HG03045 (cell line): Measurements from ENCODE around the gene DNAJC30.

Source experiments
- ATAC-seq: cut with Tn5 transposase; IDR thresholded peaks from one replicate; pipeline ENCODE4 v1.9.1; 2021; ENCODE audit warnings: mild to moderate bottlenecking, moderate library complexity; ENCODE audit not compliant: unreplicated experiment

The DNAJC30 gene

DNA sequence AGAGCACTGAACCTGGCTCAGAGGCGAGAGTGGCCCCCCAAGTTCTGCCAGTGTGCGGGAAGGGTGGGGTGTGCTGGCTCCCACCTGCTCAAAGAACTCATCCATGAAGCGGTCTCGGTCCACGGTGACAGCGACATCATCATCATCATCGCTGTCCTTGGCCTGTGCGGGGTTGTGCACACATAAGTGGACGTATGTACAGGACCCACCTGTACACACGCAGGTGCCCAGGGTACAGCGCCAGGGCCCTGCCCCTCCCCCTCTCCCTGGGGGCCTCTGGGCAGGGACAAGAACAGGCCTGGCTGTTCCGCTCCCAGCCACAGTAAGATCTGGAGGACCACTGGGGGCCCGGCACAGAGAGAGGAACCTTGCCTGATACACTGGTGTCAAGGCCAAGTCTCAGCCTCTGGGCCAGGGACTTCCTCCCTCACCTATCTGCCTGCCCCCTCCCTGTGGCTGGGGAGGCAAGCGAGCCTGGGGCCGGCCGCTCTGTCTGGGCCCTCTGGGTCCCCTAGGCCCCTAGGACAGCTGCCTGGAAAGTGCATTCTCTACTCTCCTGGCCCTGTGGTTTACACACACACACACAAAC lies 25.8 kb upstream of the DNAJC30 start:
- ATAC-seq, result no peak

DNA sequence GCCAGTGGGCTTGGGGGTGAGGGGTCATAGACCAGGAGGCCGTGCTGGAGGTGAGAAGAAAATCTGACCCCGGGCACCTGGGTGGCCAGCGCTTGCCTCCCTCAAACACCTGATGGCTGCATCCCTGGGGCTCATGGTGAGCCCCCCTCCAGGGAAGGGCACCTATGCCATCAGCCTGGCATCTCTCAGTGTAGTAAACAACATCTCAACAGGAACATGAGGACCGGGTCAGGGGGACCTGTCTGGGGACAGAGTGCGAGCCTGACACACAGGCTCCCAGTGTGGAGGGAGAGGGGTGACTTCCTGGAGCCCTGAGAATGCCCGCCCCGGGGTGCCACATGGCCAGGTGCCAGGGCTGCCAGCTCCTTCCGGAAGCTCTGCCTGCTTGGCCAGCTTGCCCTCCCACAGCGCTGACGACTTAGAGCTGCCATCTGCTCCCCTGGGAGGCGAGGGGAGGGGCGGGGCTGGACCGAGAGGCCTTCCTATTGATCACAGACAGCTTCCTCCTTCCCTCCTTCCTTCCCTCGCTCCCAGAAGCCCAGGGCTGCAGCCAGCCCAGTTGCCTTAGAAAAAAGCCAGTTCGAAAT lies 23.9 kb upstream of the DNAJC30 start:
- no peak for ATAC-seq

DNA sequence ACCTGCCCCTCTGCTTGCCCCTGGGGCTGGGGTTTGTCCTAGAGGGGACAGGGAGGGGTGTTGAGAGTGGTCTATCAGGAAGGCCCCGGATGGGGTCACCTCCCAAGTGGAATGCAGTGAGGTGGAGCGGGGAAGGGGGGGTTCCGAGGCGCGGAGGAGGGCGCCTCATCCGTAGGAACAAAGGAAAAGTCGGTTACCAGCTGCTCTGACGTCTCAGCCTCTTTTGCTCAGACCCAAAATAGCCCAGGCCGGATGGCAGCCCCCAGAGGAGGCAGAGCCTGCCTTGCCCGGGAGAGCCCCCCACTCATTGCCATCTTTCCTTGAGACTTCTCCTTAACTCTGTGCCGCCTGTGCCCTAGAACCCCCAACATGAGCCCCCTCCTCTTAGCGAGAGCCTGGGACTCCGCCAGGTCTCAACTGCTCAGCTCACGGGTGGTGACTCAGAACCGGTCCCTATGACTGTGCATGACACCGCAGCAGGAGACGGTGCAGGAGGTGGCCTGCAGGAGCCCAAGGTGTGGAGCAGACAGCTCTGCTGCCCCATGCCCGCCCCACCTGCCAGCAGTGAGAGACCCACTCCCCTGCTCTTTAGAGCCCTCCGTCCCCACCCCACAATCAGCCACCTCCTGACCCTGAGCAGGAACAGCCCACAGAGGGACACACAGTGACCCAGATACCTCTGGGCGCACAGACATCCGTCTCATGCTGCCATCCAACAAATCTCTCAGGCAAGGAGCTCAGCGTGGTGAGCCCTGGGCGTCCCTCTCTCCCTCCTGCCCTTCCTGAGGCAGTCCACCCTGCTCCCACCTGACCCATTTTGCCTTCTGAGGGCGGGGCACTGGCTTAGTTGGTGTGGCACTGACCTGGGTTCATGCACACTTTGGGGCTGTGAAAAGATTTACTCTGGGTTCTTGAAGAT lies 23.1 kb upstream of the DNAJC30 start:
- no peak for ATAC-seq

DNA sequence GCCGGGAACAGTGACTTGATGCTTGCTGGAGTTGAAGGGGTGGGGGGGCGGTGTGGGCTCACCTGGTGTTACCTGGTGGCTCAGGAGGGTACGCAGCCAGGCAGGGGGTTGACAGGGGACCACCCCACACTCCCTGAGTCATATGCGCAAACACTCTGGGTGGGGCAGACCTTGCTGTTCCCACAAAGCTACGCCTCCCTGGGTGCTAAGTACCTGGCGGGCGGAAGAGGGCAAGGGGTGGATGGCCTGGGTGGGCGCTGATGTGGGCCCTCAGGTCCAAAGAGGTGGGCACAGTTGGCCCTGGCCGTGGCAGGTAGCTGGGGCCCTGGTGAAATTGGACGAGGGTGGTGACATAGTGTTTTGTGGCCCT lies 22.3 kb upstream of the DNAJC30 start:
- no peak for ATAC-seq

DNA sequence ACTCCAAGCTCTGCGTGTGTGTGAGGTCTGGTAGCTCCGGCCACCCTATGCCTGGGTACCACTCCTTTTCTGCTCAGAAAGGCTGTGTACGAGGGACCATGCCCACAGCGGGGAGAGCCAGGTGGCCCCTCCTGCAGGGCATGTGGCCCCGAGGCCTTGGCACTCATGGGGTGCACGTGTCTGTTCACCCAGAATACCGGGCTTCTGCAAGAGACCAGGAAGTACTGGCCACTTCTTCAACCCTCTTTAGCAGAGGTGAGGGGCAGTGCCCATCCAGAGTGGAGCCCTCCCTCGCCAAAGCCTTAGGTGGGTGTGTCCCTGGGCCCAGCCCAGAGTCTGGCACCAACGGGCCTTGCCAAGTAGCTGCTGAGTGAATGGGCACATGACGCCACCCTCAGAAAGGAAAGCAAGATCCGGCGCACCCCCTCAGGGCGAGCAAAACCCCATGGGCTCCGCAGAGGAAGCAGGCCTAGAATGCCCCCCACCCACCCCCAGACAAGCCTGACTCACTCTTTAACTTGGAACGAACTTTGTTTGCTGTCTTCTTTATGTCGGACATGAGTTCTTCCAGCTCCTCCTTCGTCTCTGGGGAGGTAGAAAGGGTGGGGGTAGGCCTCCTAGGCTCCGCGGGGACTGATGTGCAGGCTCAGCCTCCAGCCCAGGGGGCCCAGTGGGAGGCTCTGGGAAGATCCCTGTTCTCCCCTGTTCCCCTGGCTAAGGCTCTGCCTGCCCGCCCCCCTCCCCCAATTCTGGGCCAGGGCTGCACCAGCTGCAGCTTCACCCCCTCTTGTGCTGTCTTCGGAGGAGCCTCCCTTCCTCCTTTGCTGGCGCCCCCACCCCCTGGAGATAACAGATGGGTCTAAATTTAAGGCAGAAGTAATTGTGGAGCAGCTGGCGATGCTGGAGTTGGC lies 21.6 kb upstream of the DNAJC30 start:
- no peak for ATAC-seq

DNA sequence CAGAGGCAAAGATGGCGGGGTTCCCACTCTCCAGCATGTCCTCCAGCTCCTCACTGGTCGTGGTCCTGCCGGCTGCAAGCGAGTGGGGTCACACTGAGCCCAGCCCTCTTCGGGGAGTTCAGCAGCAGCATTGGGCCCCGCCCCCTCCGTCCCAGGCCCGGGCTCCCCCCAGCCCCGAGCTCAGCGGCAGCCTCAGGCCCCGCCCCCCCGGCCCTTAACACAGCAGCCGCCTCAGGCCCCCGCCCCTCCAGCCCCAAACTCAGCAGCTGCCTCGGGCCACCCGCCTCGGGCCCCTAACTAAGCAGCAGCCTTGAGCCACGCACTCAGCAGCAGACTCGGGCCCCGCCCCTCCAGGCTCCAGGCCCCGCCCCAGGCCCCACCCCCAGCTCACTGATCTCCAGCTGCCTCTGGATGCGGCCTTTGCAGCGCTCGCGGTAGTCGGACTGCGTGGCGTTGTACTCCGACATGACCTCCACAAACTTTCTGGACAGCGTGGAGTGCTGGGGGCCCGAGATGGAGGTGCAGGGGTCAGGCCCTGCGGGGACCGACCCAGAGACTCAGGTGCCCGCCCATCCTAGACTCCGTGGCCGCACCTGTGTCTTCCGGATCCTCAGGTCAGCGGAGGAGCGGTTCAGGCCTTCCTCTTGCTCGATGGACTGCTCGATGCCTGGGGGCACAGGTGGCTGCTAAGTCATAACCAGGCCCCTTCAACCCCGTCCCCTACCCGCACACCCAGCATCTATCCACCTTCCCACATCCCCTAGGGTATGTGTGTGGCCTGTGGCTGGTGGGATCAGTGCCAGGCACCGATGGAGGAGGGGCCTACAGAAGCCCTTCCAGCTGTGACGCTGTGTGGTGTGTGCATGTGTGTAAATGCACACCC lies 20.7 kb upstream of the DNAJC30 start:
- no peak for ATAC-seq

DNA sequence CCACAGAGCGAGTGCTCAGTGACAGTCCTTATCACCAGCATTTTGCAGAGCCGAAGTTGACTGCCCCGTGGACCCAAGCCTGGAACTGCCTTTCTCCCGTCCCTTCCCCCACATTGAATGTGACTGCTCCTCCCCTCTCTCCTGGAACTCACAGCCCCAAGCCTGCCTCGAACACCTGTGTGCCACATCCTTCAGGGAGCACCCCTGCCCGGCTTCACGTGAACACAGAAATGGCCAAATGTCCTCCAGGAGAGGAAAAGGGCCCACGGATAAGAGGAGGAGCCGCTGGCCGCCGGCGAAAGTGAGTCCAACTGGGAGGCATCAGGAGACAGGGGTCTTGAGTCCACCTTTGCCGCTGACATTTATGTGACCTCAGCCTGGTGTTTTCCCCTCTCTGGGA lies 20.0 kb upstream of the DNAJC30 start:
- ATAC-seq, result no peak

DNA sequence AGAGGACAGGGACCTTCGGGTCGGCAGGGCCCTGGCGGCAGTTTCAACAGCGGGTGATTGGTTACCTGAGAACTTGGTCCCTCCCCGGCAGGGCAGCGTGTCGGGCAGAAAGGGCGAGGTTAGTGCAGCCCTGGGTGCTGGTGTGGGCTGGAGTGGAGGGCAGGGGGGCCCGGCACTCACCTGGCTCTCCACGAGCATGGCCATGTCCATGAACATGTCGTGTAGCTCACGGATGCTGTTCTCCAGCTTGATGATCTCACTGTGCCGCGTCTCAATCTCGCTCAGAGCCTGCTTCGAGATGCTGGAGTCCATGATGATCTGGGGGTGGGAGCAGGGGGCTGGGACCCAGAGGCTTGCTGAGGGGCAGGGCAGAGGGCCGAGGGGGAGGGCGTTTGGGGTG lies 19.4 kb upstream of the DNAJC30 start:
- no peak for ATAC-seq

DNA sequence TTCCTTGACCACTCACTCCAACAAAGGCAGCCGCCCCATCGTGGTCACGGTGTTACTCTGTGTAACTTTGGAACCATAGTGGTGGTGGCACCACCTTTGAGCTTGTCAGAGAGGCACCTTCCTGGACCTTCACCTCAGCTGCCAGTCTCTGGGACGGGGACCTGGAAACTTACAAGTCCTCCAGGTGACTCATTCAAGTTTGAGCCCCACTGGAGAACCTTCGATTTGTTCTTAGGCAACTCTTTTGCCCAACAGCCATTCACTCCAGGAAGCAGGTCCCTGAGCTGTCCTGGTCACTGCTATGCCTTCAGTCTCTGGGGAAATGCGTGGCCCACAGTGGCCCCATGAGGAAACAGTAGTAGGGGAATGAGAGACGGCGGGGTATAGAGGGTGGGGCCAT lies 19.0 kb upstream of the DNAJC30 start:
- ATAC-seq, result no peak

DNA sequence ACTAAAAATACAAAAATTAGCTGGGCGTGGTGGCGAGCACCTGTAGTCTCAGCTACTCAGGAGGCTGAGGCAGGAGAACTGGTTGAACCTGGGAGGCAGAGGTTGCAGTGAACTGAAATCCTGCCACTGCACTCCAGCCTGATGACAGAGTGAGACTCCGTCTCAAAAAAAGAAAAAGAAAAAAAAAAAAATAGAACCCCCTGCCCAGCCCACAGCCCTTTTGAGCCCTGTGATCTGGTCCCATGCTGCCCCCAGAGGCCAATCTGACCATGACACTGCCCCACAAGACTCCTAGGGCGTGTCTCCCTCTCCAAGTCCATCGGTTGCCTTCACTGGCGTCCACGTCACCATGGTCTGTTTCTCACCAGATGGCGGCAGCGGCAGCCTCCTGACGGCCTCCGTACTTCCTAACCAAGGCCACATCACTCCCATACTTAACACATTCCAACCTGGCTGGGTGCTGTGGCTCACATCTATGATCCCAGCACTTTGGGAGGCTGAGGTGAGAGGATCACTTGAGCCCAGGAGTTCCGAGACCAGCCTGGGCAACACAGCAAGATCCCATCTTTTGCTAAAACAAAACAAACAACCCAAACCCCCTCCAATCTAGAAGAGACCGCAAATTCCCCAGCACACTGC lies 18.2 kb upstream of the DNAJC30 start:
- ATAC-seq, result no peak

DNA sequence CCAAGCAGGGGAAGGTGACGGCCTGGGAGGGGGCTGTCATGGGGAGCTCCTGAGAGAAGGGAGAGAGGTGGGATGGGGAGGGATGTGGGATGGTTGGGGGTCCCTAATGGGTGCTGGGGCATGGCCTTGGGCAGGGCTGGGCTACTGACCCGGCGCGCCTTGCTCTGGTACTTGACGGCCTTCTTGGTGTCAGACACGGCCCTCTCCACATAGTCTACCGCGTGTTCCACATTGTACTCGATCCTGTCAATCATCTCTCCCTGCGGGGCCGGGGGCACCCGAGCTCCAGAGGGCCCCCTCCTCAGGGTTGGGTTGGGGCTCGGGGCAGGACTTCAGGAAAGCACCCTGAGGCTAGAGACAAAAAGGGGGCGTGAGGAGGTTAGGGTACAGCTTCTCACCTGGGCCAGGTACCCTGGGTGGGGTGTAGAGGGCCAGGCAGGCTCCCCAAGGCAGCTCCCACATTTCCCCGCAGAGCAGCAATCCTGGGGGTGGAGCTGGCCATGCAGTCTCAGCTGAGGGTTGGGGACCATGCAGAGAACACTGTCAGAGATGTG lies 17.4 kb upstream of the DNAJC30 start:
- no peak for ATAC-seq

DNA sequence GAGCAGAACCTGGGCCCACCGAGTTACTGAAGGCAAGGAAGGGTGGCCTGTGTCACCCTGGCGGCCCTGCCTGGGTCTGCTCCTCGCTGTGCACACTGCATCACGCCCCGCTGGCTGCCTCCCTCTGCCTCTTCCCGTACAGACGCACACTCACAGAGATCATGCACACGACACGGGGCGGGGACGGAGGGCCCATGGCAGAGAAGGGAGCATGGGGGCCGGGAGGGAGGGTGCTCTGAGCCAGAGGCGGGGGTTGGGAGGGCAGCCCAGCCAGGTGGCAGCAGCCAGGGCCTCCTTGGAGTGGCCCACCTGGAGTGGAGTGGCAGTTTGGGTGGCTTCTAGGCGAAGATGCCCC lies 16.8 kb upstream of the DNAJC30 start:
- ATAC-seq, result no peak

DNA sequence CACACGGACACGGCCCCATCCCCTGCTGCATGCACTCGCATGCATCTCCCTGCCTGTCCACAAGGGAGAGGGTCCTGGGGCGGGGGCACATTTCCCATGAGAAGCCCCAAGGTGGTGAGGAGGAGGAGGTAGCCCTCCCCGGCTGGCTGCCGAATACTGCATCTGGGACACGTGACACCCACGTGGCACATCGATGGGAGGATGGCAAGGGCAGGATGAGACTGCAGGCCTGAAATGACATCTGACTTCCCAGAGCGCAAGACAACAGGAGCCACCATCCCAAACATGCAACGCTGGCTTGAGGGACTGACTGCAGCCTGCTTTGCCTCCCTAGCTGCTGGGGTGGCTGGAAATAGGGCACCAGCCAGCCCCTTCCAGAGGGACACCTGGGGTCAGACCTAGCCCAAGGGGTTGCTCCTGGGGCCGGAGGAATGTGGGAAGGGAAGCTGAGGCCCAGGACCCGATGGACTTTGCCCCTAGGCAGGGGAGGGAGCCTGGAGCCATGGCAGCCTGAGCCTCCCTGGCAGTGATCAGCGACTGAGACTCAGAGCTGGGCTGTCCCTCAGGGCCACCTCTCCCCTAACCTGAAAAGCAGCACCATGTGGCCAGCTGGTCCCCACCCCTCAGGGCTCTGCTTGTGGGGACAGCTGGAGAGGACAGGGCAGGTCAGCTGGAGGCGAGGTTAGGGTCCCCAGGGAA lies 16.3 kb upstream of the DNAJC30 start:
- ATAC-seq, result no peak

DNA sequence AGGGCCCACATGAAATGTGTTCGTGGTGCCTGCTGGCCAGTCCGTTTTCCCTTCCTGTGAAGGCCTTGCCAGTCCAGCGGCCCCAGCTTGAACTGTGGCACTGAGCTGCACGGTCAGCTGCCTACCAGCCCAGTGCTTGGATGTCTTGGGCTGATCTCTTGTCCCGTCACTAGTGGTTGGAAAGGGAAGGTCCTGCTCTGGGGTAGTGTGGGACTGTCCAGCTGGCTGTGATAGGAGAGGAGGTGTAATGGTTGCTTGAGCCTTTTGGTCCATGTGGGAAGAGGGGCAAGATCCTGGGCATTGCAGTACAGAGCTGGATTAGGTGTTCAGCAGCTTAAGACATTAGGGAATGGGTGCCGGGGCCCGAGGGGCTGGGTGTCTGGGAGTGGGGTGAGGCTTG lies 15.2 kb upstream of the DNAJC30 start:
- no peak for ATAC-seq

DNA sequence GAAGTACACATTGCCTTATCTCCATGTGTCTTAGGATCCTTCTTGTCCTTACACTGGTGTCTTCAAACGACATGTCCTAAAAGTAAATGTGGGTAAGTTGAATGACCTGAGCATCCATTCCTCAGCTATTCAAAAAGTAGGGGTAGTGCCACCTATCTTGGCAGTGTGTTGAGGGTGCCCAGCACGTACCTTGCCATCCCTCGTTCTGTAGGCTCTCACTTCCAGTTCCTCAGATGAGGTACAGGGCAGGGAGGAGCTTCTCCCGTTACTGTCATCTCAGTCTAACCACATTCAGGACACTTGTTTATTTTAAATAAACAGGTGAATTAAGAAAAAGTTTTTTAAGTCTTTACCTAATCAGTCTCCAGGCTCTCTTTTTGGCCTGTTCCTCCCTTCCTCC lies 13.1 kb upstream of the DNAJC30 start:
- no peak for ATAC-seq

DNA sequence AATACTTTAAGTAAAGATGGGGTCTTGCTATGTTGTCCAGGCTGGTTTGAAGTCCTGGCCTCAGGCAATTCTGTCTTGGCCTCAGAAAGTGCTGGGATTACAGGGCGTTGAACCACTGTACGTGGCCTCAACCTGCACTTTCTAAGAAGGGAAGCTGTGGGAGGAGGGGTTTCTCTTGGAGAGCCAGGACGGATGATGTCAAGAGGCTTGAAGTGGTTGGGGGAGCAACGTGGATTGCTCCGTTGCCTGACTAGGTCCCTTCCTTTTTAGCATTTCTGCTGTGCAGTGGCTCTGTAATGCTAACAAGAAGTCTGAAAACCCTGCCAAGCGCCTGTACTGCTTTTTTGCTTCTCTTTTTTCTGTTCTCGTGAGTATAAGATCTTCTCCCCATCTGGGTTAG lies 7.4 kb upstream of the DNAJC30 start:
- no peak for ATAC-seq

DNA sequence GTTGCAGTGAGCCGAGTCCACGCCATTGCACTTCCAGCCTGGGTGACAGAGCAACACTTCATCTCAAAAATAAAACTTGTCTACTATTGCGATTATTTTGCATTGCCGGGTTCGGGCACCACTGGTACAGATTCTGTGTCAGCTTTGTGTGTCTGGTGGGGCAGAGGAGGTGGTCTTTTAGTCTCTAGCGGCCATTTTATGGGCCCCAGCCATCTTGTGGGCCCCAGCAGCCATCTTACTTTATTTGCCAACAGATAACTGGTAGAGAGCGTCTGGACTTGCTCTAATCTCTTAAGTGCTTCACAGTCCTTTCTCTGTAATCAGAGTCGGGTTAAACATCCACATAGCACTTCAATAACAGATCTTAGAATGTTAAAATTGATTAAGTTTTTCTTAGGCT lies 5.0 kb upstream of the DNAJC30 start:
- no peak for ATAC-seq

DNA sequence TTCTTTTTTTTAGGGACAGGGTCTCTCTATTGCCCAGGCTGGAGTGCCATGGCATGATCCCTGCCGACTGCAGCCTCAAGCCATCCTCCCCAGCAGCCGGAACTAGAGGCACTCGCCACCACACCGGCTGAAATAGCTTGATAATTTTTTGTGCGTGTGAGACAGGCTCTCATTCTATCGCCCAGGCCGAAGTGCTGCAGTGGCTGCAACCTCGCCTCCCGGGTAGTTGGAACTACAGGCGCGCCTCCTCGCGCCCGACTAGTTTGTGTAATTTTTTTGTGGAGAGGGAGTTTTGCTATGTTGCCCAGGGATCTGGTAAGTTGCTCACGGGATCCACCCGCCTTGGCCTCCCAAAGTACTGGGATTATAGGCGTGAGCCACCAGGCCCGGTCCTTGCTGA lies 2.1 kb upstream of the DNAJC30 start:
- no peak for ATAC-seq
